PFSK-1 (cell line): ENCODE results near the gene APOH.
A peak's percentile ranks its signal among the peaks of the same experiment; 100 is the strongest.

Source experiments
- FOXP2 ChIP-seq: optimal IDR thresholded peaks from 2 replicates; pipeline ENCODE3; 2011; ENCODE audit warnings: borderline replicate concordance, control low read depth, inconsistent platforms; ENCODE audit not compliant: insufficient read depth; ENCODE audit errors: extremely low read length, extremely low read depth
- POLR2AphosphoS5 ChIP-seq: IDR thresholded peaks from 2 replicates; pipeline ENCODE4 v1.6.1; 2012; ENCODE audit warnings: low read depth, mild to moderate bottlenecking, control low read depth, low read length, moderate library complexity
- REST ChIP-seq, 2 experiments: IDR thresholded peaks; 2 replicates each; pipeline versions ENCODE4 v1.6.1 to v1.8.0; 2011 to 2012; ENCODE audit warnings: low read depth in 2 of 2, low read length in 2 of 2, control low read depth in 1 of 2, inconsistent platforms in 1 of 2, mild to moderate bottlenecking in 1 of 2, moderate library complexity in 1 of 2; ENCODE audit not compliant: insufficient read depth in 1 of 2
- SIN3A ChIP-seq: IDR thresholded peaks from 2 replicates; pipeline ENCODE4 v1.6.1; 2012; ENCODE audit warnings: mild to moderate bottlenecking, low read length, moderate library complexity, borderline replicate concordance; ENCODE audit not compliant: insufficient read depth
- TAF1 ChIP-seq: IDR thresholded peaks from 2 replicates; pipeline ENCODE4 v1.6.1; 2012; ENCODE audit warnings: low read length, control low read depth, borderline replicate concordance; ENCODE audit not compliant: insufficient read depth

The APOH gene

GRCh38 chr17:66200685-66201092, 28.5 kb downstream of the APOH start:
- TF ChIP-seq POLR2AphosphoS5 (no peak), REST (IDR thresholded peaks at IDR 0.05; ENCODE audit: insufficient read depth in 1 of 2, low read depth in 2 of 2, low read length in 2 of 2) (no peak), TAF1 (no peak), FOXP2 (peak; percentile 84), SIN3A (0 out of 2 replicates have a peak, but pooled peaks have one; percentile 60)

GRCh38 chr17:66198242-66198641, 31.0 kb downstream of the APOH start:
- TF ChIP-seq SIN3A (no peak), FOXP2 (no peak), TAF1 (no peak), REST (IDR thresholded peaks at IDR 0.05; ENCODE audit: insufficient read depth in 1 of 2, low read depth in 2 of 2, low read length in 2 of 2) (no peak), POLR2AphosphoS5 (no peak)

- TF ChIP-seq SIN3A (no peak), TAF1 (no peak), FOXP2 (no peak), POLR2AphosphoS5 (no peak), REST (IDR thresholded peaks at IDR 0.05; ENCODE audit: insufficient read depth in 1 of 2, low read depth in 2 of 2, low read length in 2 of 2) (no peak)
Measured at GRCh38 chr17:66192378-66192687, 36.9 kb downstream of the APOH start.

- TF ChIP-seq POLR2AphosphoS5 (no peak), FOXP2 (peak; percentile 39)
Measured at GRCh38 chr17:66191593-66192377, 37.4 kb downstream of the APOH start, which contains the start of gene CEP112. Gene CEP112 (minus strand): TSS chr17:66192133.

GRCh38 chr17:66190738-66191592, 38.2 kb downstream of the APOH start:
- TF ChIP-seq POLR2AphosphoS5: no peak
- TF ChIP-seq FOXP2: no peak
- peak; percentile 85; the same call in 1 of the 2 replicates for TF ChIP-seq SIN3A
- no peak for TF ChIP-seq TAF1
- TF ChIP-seq REST (IDR thresholded peaks at IDR 0.05; ENCODE audit: insufficient read depth in 1 of 2, low read depth in 2 of 2, low read length in 2 of 2): peak in 1 of 2 experiments; percentile 55; a peak in 1 of 4 replicates
